Islet of Langerhans (tissue), 1 donor: ENCODE data around the gene PAK6.

Source experiments
- FAIRE-seq: peaks from one replicate; lab custom pipeline; 2011; peaks lifted over from hg19 to GRCh38; lab: Jason Lieb, UNC

The PAK6 gene

DNA sequence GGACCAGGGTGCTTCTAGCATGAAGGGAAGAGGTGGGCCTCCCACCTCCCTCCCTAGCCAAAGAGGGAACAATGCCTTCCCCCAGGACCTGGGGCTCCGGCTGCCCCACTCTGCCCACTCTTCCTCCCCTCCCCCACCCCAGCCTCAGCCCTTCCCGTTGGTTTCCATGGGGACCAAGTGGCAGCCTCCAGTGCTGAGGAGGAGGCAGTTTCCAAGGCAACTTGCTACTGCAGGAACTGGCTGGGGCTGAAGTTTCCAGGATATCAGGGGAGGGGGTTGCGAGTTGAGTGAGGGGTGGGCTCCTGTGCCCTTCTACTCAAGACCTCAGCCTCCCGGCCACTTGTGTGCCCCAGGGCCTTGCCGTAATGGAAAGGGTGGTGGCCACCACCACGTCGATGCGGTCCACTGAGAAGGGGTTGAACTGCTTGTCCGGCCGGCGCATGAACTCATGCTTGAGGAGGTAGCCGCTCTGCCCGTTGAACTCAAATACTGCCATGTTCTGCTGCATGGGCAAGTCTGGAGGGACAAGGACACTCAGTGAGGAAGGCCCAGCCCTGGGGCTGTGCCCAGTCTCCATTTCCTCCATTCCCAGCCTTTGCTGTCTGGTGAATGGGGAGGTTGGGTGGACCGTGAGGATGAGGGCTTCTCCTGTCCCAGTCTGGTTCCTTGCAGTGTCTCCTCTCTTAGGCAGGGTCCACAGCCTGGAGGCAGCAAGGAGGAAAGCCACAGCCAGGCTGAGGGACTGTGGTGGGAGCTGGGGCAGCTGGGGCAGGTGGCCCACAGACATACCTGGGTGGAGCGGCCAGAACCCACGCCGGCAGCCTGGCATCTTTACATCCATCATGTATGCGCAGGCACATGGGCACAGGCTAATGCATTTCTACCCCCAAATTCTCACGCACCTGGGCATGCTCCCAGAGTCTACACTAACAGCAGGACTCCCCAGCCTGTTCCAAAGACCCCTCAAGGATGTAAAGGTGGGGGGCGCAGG, 55.3 kb downstream of the PAK6 start:
- FAIRE-seq, result no peak

DNA sequence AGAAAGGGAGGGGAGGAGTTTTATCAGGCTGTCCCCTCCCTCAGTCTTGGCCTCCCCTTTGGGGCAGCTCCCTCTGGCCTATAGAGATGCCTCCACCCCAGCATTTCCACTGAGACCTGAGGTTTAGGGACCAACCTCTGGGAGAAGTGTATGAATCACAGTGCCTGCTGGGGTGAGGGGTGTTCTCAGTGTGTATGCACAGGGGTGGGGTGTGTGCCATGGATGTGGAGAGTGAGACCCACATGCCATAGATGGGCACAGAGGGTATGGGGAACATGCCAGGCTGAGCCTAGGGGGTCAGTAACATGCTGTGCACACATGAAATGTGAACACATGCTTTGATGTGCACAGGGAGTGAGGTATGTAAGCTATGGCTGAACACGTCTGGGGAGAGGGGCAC, 56.4 kb downstream of the PAK6 start:
- no peak for FAIRE-seq

DNA sequence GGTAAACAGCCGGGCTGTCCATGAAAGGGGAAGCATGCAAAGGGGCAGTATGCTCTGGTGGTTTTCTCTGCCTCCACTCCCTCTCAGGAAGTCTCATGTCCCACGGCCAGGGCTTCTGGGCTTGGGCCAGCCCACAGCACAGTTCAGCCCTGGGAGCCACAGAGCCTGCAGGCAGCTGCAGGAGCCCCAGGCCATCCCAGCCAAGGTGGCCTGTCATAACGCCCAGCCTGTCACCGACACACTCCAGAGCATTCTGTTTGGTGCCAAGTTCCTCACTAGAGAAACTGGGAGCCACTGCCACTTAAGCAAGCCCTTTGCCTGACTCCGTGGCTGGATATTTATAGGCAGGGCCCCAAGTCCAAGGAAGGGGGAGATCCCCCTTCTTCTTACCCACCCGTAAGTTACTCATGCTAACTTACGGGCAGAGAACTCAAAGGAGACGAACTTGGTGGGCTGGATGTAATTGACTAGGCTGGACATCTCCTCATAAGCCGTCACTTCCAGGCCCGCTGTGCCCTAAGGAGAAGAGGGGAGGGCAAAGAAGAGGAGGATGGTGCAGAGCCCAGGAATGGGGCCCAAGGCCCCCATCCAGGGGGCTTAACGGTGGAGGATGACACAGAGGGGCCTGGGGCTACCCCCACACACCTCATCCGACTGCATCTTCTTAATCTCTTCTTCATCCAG, 57.2 kb downstream of the PAK6 start:
- FAIRE-seq, result no peak

DNA sequence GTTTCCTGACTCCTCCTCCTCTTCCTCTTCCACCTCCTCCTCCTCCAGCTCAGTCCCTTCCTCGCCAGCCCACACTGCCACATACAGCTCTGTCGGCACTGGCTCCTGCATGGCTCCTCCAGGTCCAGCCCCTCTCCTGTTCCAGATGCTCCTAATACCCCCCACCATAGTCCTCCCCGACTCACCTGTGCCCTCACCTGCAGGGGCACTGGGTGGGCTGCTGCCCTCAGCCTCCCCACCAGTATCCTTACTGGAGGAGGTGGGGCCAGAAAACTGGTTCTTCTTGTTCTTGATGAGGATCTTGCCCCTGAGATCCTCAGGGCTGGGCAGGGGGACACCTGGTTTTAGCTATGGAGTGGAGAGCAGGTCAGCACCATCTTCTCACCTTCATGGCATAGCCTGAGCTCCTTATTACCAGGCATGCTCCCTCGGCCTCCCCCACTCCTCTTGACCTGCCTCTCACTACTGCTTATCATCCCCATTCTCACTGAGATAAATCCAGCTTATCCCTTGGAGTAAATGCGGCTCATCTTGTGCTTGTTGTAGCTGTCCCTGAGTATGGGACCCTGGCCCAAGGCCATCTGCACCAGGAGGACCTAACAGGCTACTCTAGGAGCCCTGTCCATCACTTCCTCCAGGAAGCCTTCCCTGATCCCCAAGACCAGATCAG, 57.8 kb downstream of the PAK6 start:
- no peak for FAIRE-seq

DNA sequence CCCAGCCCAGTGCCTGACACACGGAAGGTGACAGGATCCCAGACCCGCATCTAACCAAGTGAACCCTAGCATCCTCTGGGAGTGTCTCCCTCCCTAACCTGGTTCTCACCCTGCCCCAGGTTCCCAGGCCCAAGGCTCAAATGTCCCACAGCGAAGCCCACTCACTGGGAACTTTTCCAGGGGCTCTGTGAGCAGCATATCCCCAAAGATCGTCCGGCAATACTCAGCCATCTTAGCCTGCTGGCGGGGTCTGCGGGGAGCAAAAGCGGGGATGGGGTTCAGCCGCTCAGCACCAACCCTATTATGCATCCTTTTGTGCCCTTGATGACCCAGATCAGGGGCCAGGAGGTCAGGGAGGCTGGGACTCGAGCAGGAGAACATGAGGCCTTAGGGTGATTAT, 58.5 kb downstream of the PAK6 start:
- FAIRE-seq, result no peak

DNA sequence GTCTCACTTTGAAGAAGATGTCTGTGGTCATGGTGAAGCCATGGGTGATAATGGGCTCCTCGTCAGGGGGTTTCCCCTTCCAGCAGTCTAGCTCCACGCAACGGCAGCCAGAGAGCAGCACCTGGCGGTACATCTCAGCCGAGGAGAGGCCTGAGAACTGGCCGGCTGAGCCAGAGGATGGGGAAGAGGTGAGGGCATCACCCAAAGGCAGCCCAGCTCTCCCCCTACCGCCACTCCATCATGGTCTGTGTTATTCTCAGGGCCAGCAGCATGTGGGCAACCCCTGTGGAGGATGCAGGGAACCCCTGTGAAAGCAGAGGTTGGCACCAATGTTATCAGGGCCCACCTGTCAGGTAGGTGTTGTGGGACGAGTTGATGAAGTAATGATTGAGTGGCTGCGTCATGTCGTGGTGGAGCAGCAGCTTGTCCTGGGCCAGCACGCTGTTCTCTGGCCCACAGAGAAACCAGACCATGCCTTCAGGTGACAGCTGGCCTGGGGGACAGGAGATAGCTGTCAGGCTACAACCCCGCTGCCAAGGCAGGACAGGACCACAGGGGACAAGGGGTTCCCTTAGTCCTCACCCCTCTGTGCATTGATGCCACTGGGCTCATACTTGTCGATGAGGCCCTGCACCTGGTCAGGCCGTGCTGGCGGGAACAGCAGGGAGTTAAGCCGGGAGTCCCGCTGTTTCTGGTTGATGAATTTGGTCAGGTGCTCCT, 59.5 kb downstream of the PAK6 start:
- FAIRE-seq, result no peak

DNA sequence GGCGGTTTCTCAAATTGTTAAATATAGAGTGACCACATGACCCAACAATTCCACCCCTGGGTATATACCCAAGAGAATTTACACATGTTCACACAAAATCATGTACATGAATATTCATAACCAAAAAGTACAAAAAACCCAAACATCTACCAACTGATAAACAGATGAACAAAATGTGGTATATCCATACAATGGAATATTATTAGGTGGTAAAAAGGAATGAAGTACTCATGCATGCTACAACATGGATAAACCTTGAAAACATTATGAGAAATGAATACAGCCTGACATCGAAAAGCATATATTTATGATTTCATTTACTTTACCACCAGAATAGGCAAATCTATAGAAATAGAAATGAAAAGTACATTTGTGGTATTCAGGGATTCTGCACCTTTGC, 61.5 kb downstream of the PAK6 start:
- FAIRE-seq, result no peak

DNA sequence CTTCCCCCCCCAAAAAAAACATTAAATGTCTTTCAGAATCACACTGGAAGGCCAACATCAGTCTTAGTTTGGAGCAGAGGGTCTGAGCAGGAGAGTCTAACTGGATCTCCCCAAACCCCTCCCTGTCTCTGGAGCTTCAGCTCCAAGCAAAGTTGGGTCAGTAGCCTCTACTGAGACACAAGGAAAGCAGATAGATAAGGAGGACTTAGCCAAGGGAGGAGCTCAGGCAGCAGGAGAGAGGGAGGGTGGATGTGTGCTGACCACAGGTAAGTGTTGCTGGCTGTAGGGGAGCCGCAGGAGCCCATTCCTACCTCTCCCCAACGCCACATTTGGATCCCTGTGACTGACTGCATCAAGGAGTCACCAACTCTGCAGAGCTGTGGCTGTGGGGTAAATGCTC, 61.9 kb downstream of the PAK6 start:
- no peak for FAIRE-seq

DNA sequence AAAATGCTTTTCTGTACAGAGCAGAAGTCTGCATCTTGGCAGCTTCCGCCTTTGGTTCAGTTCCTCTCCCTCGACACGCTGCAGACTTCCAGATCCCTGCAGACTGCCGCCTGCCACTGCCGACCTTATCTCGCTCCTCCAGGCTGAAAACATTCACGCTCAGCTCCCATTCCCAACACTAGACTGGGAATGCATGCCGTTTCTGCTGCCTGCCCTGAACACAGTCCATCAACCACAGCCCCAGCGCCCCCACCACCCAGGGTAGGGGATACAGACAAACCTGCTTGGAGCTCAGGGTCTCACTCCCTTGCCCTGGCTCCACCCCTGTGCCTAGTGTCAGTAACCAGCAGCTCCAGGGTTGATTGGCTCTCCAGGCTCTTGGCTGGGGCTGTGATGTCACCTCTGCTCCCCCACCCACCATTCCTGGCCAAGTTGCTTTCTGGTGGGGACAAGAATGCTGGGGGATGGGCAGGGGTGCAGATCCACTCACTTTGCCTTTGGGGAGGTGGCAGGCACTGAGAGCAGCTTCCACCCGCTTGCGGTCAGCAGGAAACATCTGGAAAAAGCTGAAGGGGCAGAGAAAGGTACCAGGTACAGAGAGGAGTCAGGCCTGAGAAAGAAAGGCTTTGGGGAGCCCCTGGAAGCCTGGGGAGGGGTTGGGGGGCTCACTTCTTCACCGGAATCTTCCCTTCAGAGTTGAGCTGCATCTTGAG, 62.8 kb downstream of the PAK6 start:
- no peak for FAIRE-seq

DNA sequence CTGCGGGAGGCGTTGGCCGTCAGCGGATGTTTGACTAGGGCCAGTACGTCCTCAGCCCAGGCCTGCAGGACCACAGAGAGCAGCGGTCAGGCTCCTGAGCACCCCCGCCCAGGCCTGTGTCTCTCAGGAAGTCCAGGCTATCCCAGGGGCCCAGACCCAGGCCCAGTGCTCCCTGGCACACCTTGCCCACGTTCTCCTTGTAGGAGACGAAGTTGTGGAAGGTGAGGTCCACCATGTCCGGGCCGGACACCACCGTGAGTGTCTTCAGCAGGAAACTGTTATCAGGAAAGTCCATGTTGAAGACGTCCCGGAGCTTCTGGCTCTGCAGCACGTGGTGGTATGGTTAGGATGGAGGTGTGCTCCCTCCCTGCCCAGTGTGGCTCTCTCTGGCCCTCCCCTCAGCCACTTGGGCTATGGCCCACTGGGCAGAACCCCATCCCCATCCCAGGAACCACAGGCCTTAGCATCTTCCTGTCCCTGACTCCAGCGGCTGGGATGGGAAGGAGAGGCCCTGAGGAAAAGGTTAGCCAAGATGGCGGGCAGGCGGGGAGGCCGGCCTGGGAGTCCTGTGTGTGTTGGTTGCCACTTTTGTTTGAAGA, 63.5 kb downstream of the PAK6 start:
- FAIRE-seq, result no peak

DNA sequence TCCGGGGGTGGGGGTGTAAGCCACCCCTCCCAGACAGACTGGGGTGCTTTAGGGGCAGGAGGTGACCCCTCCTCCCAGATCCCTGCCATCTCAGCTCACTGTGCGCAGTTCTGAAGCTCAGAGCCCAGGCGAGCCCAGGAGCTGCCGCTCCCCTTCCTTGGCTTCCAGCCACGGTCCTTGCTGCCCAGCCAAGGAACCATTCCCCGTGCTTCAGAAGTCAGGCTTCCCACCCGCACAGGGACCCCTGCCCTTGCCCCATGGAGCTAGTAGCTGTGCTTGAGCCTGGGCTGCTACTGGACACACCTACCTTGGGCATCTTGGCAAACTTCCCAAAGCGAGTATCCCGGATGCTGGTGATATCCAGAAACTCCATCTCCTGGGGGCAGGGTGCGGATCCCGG, 64.1 kb downstream of the PAK6 start:
- no peak for FAIRE-seq

DNA sequence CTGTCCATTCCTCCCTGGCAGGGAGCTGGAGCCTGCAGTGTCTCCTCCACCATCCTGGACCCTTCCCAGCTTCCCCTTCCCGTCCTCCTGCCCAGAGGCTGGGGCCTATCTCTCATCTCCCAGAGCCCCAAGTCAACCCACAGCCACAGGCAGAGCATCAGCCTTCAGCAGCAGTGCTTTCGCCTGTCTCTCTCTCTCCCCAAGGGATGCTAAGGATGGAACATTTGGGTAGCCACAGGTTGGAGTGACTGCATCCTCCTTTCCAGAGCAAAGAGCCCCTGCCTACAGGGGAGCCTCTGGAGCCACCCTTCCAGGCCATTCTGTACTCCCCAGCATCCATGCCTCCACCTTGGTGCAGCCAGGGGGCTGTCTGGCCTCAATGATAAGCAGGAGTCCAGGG, 64.7 kb downstream of the PAK6 start:
- FAIRE-seq, result no peak

DNA sequence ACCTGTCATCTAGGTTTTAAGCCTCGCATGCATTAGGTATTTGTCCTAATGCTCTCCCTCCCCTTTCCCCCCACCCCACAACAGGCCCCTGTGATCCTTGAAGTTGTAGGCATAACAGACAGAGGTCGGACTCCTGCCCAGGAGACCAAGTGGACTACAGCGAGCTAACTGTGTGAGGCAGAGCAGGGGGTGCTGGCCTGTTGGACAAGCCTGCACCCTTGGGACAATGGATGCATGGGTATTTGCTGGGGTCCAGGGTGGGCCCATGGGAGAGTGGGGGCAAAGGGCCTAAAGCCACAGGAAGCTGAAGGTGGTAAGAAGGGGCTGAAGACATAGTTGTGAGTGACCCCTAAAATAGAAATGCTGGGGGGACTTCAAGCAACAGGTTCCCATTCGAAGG, 66.4 kb downstream of the PAK6 start:
- FAIRE-seq, result no peak

DNA sequence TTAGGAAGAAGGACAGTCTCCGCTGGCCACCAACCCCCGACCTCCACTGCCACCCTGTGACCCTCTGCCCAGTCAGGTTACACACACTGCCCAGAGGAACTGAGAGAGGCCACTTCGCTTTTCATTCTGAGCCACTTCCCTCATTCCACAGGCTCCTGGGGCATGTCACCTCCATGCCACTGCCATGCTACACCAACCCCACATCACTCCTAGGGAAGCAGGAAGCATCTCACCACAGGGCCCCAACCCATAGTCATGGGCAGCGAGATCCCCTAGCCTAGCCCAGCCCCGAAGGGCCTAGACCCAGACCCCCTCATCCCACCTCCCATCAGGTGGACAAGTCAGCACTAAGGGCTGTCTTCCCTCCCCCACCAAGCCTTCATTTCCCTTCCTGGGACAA, 67.5 kb downstream of the PAK6 start:
- no peak for FAIRE-seq

DNA sequence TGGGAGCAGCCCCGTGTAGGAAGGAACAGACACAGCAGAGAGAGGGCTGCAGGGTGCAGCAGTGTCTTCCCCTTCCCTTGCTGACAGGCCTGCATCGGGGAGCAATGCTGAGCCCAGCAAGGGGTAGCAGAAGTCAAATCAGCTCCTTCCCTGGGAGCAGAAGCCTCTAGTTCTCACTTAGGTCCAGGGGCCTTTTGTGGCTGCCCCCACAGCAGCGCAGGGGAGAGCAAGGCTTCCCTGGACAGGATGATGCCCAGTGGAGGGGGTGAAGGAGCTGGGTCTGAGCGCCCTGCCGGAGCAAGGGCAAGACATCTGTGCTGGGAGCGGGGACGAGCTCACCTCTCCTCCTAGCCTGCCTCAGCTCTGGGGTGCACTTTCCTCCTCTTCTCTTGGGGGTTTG, 68.0 kb downstream of the PAK6 start:
- FAIRE-seq, result no peak

DNA sequence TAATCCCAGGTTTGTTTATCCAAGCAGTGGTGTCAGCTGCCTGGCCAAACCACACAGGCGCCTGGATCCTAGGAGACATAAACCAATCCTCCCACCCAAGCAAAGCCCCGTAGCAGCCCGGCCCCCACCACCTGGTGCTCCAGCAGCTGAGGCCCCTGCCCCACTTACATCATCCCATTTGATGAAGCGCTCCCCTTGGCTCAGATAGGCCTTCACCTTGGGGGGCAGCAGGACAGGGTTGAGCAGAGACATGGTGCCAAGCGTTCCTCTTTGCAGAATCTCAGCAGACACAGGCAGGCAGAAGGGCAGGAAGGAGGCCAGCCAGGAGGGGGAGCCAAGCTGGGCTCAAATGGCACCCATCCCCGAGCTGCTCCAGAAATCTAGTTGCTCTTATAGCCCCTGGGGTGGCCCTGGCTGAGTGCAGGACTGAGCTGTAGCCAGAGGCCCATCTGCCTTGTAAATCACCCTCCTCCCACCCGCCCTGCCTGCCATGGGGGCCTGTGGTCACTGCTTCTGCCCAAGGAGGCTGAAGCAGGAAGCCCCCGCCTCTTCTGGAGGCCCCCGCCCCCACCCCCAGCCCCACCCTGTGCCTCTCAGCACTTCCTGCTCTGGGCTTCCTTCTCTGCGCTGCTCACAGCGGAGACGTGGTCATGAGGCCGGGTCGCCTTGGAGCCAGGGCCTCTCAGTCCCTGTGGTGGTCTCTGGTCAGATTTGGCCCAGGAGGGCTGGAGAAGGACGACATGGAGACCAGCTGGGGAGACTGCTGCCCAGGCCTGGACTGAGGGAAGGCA, 68.8 kb downstream of the PAK6 start, which contains the start of gene PLCB2:
Gene PLCB2 (minus strand): TSS at position 515 of the 791 bp plus-strand sequence. CDS start 263 bp downstream, at position 252.
- FAIRE-seq, result no peak

DNA sequence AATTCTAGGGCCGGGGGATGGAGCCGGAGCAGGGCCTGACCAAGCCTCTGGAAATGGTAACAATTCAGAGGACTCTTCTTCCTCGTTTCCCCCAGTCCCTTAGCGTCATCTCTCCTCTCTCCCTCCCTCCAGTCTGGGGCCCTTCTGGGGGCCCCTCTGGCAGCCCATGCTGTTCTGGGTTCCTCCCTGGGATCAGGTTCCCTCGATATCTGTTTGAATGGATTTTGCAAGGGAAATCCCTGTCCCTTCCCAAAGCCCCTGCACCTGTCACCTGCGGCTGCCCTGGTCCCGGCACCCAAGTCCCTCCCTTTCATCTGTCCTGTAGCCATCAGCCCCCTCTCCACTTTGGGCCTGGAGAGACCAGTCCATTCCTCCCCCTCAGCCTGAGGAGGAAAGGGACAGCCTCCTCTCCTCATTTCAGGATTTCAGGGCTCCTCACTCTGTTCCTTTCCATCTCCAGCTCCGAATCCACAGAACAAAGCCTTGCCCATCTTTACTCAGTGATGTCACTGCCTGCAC, 70.5 kb downstream of the PAK6 start:
- FAIRE-seq, result no peak

DNA sequence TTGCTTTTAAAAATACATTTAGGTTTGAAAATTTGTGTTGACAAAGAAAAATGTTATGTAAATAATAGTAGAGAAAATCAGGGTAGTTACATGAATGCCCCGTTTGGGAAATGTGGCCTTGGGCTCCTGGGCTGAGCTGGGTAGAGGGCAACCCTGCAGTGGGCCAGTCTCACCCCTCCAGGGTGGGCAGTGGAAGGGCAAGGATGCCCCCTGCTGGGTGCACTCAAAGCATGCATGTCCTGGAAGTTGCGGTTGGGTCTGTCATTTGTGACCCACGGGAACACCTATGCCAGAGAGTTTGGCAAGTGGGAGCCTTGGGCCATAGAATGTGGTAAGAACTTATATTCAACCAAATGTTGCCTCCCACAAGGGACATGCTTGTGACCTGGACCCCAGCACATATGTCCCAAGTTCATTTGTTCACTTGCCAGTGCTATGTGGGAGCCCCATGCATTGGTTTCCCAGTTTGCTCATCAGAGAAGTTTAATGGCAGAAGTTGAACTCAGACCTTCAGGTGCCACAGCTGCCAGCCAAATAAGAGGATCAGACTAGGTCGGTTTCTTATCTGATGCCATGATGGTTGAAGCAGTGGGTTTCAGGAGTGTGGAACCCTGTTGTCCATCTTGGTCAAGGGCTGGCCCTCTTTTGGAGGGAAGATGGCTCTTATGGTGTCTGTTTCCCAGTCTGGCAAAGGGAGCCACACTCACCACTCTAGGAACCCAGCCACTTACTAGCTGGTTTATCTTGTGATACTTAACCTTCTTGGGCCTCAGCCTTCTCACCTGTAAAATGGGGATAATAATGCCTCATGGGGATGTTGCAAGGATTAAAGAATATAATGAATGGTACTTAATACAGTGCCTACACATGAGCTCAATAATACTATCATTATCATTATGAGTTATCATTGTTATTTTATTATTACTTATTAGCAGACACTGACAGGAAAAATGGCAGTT, 71.4 kb downstream of the PAK6 start:
- FAIRE-seq, result no peak

DNA sequence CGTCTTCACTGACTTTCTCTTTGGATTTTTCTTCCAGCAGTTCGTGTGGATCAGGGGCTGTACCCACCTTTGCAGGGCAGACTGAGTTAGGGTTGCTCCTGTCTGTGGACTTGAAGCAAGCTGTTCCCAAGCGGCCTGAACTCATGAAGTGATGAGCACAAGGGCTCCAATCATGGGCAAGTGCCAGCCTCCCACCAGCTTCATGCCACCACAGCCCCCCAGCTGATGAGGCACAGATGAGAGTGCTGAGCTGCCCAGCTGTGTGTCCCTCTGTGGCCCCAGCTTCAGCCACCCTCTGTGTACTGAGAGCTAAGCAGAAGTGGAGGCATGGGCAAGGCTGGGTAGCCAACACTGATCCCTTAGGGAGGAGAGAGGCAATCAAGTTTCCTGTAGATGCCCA, 72.1 kb downstream of the PAK6 start:
- FAIRE-seq, result no peak
